SJCRH30 (cell line): ENCODE data around the gene DPY19L3. TPM values are rescaled to one million over a fixed set of nuclear protein-coding genes. Genes with fewer than 3 reads are reported as not detected.
"Not testable (repeated sequence)": the region's sequence is repeated elsewhere in the genome, so short reads cannot be mapped to it uniquely, and the experiment has no call there.

Source experiments
- DNase-seq, 2 experiments: peaks; one replicate each; pipeline ENCODE4 v3.0.0-alpha.2; 2015 to 2020
- H3K27ac ChIP-seq: fragments of 250-450 bp; sonication (Bioruptor Pico); 2 replicates; pipeline ENCODE4 v1.5.1; 2020; ENCODE audit warnings: mild to moderate bottlenecking, moderate library complexity
- H3K27me3 ChIP-seq: fragments of 250-450 bp; sonication (Bioruptor Pico); 2 replicates; pipeline ENCODE4 v1.5.1; 2020; ENCODE audit warnings: mild to moderate bottlenecking, moderate library complexity
- H3K36me3 ChIP-seq: fragments of 250-450 bp; sonication (Bioruptor Pico); 2 replicates; pipeline ENCODE4 v1.5.1; 2020; ENCODE audit warnings: mild to moderate bottlenecking, moderate library complexity
- H3K4me1 ChIP-seq: fragments of 250-450 bp; sonication (Bioruptor Pico); 2 replicates; pipeline ENCODE4 v1.5.1; 2020; ENCODE audit warnings: mild to moderate bottlenecking, moderate library complexity
- H3K4me3 ChIP-seq: fragments of 250-450 bp; sonication (Bioruptor Pico); 2 replicates; pipeline ENCODE4 v1.5.1; 2020; ENCODE audit warnings: mild to moderate bottlenecking, moderate library complexity
- H3K9me3 ChIP-seq: fragments of 250-450 bp; sonication (Bioruptor Pico); replicated peaks from 2 replicates; pipeline ENCODE4 v1.5.1; 2020; ENCODE audit warnings: mild to moderate bottlenecking, moderate library complexity
- total RNA-seq: library from RNA; depleted of rRNA; stranded (reverse); fragments of >200 nt; shearing (Covaris generic); gene quantifications from 2 replicates; pipeline ENCODE4 v1.2.3, GENCODE V29; 2014

DPY19L3 gene
- total RNA-seq, 1 experiment from 2014 or later: 36.8 TPM

GRCh38 chr19:32373585-32374295 lies 31.8 kb upstream of the DPY19L3 start:
- Histone ChIP-seq H3K4me3 (no peak overlapping the region), H3K36me3 (peaks cover 41% of the 10 kb centered on the region), H3K4me1 (peaks cover 21% of the 10 kb centered on the region), H3K9me3 (no peaks in the 10 kb centered on the region), H3K27me3 (no peaks in the 10 kb centered on the region), H3K27ac (peak overlapping the region; percentile 62)
- peak; percentile 79 for DNase-seq

GRCh38 chr19:32374362-32374761 lies 31.2 kb upstream of the DPY19L3 start:
- not testable (repeated sequence) for H3K27me3 ChIP-seq, H3K4me3 ChIP-seq, H3K9me3 ChIP-seq, DNase-seq
- Histone ChIP-seq H3K36me3 (peaks cover 36% of the 10 kb centered on the region), H3K27ac (peak overlapping the region; percentile 62), H3K4me1 (peaks cover 21% of the 10 kb centered on the region)

GRCh38 chr19:32377088-32377487 lies 28.5 kb upstream of the DPY19L3 start:
- H3K4me1 ChIP-seq: peaks cover 21% of the 10 kb centered on the region
- peak; percentile 16 to 21 for DNase-seq

GRCh38 chr19:32380269-32380668 lies 25.3 kb upstream of the DPY19L3 start:
- DNase-seq: no peak
- Histone ChIP-seq H3K9me3 (no peaks in the 10 kb centered on the region), H3K36me3 (peaks cover 57% of the 10 kb centered on the region), H3K27ac (no peak overlapping the region), H3K4me1 (no peaks in the 10 kb centered on the region), H3K4me3 (no peak overlapping the region), H3K27me3 (no peaks in the 10 kb centered on the region)

More at GRCh38 chr19:32377088-32377487, 28.5 kb upstream of the DPY19L3 start:
- H3K36me3 ChIP-seq: peaks cover 42% of the 10 kb centered on the region
- not testable (repeated sequence) for H3K27ac ChIP-seq, H3K9me3 ChIP-seq, H3K27me3 ChIP-seq, H3K4me3 ChIP-seq

GRCh38 chr19:32387701-32388392 lies 17.7 kb upstream of the DPY19L3 start:
- no peaks in the 10 kb centered on the region for H3K9me3 ChIP-seq
- peaks cover 29% of the 10 kb centered on the region for H3K36me3 ChIP-seq
- no peak overlapping the region for H3K27ac ChIP-seq
- DNase-seq: peak in 1 of 2 experiments; percentile 22
- no peak overlapping the region for H3K4me3 ChIP-seq
- H3K4me1 ChIP-seq: no peaks in the 10 kb centered on the region
- H3K27me3 ChIP-seq: no peaks in the 10 kb centered on the region

- Histone ChIP-seq H3K27ac (no peak overlapping the region), H3K4me3 (no peak overlapping the region), H3K4me1 (no peaks in the 10 kb centered on the region), H3K27me3 (no peaks in the 10 kb centered on the region), H3K36me3 (peaks cover 23% of the 10 kb centered on the region), H3K9me3 (no peaks in the 10 kb centered on the region)
- DNase-seq: no peak
Measured at GRCh38 chr19:32388393-32388855, 17.1 kb upstream of the DPY19L3 start.

- Histone ChIP-seq H3K36me3 (peaks cover 3% of the 10 kb centered on the region; the same call in 1 of the 2 replicates), H3K9me3 (no peaks in the 10 kb centered on the region), H3K4me1 (0 out of 2 replicates have a peak, but pooled peaks cover 2% of the 10 kb centered on the region), H3K27ac (no peak overlapping the region), H3K4me3 (no peak overlapping the region), H3K27me3 (no peaks in the 10 kb centered on the region)
- no peak for DNase-seq
Measured at GRCh38 chr19:32392901-32393300, 12.7 kb upstream of the DPY19L3 start.

GRCh38 chr19:32396046-32396652 lies 9.4 kb upstream of the DPY19L3 start:
- Histone ChIP-seq H3K27ac (no peak overlapping the region), H3K4me1 (0 out of 2 replicates have a peak, but pooled peaks cover 7% of the 10 kb centered on the region), H3K36me3 (peaks cover 3% of the 10 kb centered on the region), H3K9me3 (no peaks in the 10 kb centered on the region), H3K27me3 (no peaks in the 10 kb centered on the region), H3K4me3 (no peak overlapping the region)
- DNase-seq: no peak

- Histone ChIP-seq H3K4me3 (no peak overlapping the region), H3K27me3 (no peaks in the 10 kb centered on the region), H3K27ac (no peak overlapping the region), H3K36me3 (peaks cover 3% of the 10 kb centered on the region), H3K4me1 (0 out of 2 replicates have a peak, but pooled peaks cover 7% of the 10 kb centered on the region), H3K9me3 (no peaks in the 10 kb centered on the region)
- DNase-seq: peak; percentile 34 to 45
Measured at GRCh38 chr19:32397671-32398101, 7.9 kb upstream of the DPY19L3 start.

GRCh38 chr19:32401992-32402391 lies 3.6 kb upstream of the DPY19L3 start:
- peaks cover 7% of the 10 kb centered on the region; the same call in 1 of the 2 replicates for H3K4me1 ChIP-seq
- H3K4me3 ChIP-seq: no peak overlapping the region
- H3K27ac ChIP-seq: no peak overlapping the region
- H3K36me3 ChIP-seq: no peaks in the 10 kb centered on the region; the same call in 1 of the 2 replicates
- DNase-seq: no peak
- H3K9me3 ChIP-seq: no peaks in the 10 kb centered on the region
- no peaks in the 10 kb centered on the region for H3K27me3 ChIP-seq

GRCh38 chr19:32403291-32403995 lies 2.1 kb upstream of the DPY19L3 start:
- Histone ChIP-seq H3K9me3 (no peaks in the 10 kb centered on the region), H3K36me3 (peaks cover 3% of the 10 kb centered on the region), H3K4me1 (no peaks in the 10 kb centered on the region; the same call in 1 of the 2 replicates), H3K27me3 (no peaks in the 10 kb centered on the region), H3K4me3 (no peak overlapping the region), H3K27ac (no peak overlapping the region)
- no peak for DNase-seq

GRCh38 chr19:32404213-32404932 lies 1.2 kb upstream of the DPY19L3 start:
- DNase-seq: no peak
- Histone ChIP-seq H3K4me1 (no peaks in the 10 kb centered on the region; the same call in 1 of the 2 replicates), H3K27me3 (no peaks in the 10 kb centered on the region), H3K36me3 (peaks cover 13% of the 10 kb centered on the region), H3K9me3 (no peaks in the 10 kb centered on the region), H3K27ac (peak overlapping the region; percentile 92), H3K4me3 (peak overlapping the region; percentile 94)

- H3K4me3 ChIP-seq: peak overlapping the region; percentile 94
- H3K9me3 ChIP-seq: no peaks in the 10 kb centered on the region
- peak in 1 of 2 experiments; percentile 61 for DNase-seq
- no peaks in the 10 kb centered on the region; the same call in 1 of the 2 replicates for H3K4me1 ChIP-seq
- H3K27me3 ChIP-seq: no peaks in the 10 kb centered on the region
- H3K36me3 ChIP-seq: peaks cover 19% of the 10 kb centered on the region
- peak overlapping the region; percentile 92 for H3K27ac ChIP-seq
Measured at GRCh38 chr19:32404933-32405430, 588 bp upstream of the DPY19L3 start.
